ENCODE results near the gene ABTB2. TPM values are rescaled to one million over a fixed set of nuclear protein-coding genes. Genes with fewer than 3 reads are reported as not detected.

The ABTB2 gene
- total RNA-seq, 4 donors from 2014 or later = 0.79 to 4.1 (median 3.7) TPM

DNA sequence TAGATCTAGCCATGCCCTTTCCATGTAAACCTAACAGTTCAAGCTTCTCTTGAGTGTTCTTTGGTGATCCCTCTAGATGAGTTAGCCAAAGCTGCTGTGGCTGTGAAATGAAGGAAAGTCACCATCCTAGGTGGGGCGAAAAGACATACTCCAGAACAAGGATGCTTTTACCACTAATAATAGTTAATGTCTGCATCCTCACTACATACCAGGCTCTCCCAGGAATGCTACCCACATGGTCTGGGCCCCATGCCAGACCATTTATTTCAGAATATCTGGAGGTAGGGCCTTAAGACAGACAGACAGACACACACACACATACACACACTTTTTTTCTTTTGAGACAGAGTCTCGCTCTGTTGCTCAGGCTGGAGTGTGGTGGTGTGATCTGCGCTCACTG is 14.7 kb downstream of the ABTB2 start:
- TF ChIP-seq, protein P1, sequence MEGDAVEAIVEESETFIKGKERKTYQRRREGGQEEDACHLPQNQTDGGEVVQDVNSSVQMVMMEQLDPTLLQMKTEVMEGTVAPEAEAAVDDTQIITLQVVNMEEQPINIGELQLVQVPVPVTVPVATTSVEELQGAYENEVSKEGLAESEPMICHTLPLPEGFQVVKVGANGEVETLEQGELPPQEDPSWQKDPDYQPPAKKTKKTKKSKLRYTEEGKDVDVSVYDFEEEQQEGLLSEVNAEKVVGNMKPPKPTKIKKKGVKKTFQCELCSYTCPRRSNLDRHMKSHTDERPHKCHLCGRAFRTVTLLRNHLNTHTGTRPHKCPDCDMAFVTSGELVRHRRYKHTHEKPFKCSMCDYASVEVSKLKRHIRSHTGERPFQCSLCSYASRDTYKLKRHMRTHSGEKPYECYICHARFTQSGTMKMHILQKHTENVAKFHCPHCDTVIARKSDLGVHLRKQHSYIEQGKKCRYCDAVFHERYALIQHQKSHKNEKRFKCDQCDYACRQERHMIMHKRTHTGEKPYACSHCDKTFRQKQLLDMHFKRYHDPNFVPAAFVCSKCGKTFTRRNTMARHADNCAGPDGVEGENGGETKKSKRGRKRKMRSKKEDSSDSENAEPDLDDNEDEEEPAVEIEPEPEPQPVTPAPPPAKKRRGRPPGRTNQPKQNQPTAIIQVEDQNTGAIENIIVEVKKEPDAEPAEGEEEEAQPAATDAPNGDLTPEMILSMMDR (IDR thresholded peaks at IDR 0.05) = no peak
- TF ChIP-seq POLR2A (IDR thresholded peaks at IDR 0.05) = no peak
- Histone ChIP-seq H3K4me3 (no peak overlapping the region), H3K27ac (no peak overlapping the region), H3K4me1 (peaks cover 0 to 30% (median 16%) of the 10 kb centered on the region in 3 donors), H3K9me3 (no peaks in the 10 kb centered on the region), H3K36me3 (no peaks in the 10 kb centered on the region), H3K27me3 (peaks cover 0 to 13% (median 0%) of the 10 kb centered on the region in 4 donors)
- DNase-seq = no peak
- intact Hi-C loops (cut with DNase I) = no loop called here
- WGBS, 2 donors = 93 to 100% methylated on average over 2 to 3 of the region's 3 CpGs

DNA sequence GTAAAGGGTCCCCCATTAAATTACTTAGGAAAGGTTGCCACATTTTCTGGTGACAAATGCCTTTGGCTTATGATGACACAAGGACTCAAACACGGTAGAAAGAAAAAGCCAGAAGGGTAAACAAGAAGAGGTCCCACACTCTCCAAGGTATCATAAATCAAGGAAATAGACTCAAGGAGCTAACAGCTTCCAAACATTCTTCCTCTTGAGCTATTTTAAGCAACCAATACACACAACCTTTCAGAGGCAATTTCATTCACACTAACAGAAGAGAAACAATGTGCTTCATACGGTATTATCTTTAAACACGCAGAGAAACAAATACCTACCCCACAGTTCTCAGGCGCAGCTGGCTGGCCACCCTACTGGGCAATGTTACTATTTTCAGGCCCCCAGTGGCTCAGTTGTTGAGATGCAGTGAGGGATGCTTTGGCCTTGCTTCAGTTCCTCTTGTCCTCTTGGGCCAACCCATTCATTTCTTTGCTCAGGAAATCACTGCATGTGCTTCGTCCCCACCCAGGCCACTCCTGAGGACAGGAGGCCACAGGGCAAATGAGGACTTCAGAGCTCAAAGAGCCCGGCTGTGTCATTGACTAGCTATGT is 15.8 kb downstream of the ABTB2 start:
- no peak overlapping the region for H3K4me3 ChIP-seq
- no peaks in the 10 kb centered on the region for H3K36me3 ChIP-seq
- intact Hi-C loops (cut with DNase I) = no loop called here
- no peak for DNase-seq
- H3K27ac ChIP-seq = peak overlapping the region in 2 of 4 donors; percentile 17 to 64
- H3K27me3 ChIP-seq = peaks cover 0 to 17% (median 0%) of the 10 kb centered on the region in 4 donors
- no peaks in the 10 kb centered on the region for H3K9me3 ChIP-seq
- WGBS, 2 donors = 67 to 72% methylated on average over 6 of the region's 6 CpGs
- peaks cover 0 to 28% (median 15%) of the 10 kb centered on the region in 3 donors for H3K4me1 ChIP-seq
- TF ChIP-seq POLR2A (IDR thresholded peaks at IDR 0.05) = no peak
- TF ChIP-seq, protein P1 (IDR thresholded peaks at IDR 0.05) = no peak

- no peak for DNase-seq
- Histone ChIP-seq H3K4me1 (peaks cover 0 to 18% (median 7%) of the 10 kb centered on the region in 3 donors), H3K9me3 (no peaks in the 10 kb centered on the region), H3K27me3 (peaks cover 0 to 17% (median 0%) of the 10 kb centered on the region in 4 donors), H3K27ac (no peak overlapping the region), H3K4me3 (no peak overlapping the region), H3K36me3 (no peaks in the 10 kb centered on the region)
- WGBS, 2 donors = 84 to 89% methylated on average over 3 of the region's 3 CpGs
- intact Hi-C loops (cut with DNase I) = no loop called here
- no peak for TF ChIP-seq POLR2A (IDR thresholded peaks at IDR 0.05)
- TF ChIP-seq, protein P1 (IDR thresholded peaks at IDR 0.05) = no peak
Measured at GRCh38 chr11:34341096-34341495, 16.7 kb downstream of the ABTB2 start.

DNA sequence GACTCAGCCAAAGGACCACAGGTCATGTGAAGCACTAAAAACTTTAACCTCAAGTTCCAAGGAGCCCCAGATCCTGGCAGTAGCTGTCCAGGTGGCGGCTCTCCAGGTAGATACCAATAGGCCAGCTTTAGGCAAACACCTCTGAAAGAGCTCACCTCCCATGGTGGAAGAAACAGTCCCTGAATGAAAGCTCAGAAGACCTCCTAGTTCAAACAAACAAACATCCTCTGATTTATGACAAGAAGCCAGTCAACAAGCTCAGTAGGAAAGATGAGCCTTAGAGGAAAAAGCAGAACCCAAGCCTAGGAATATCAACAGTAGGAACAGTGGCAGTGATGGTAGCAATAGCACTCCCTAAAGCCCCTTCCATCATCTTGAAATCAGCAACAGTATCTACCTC is 17.2 kb downstream of the ABTB2 start:
- Histone ChIP-seq H3K27me3 (peaks cover 0 to 17% (median 0%) of the 10 kb centered on the region in 4 donors), H3K4me1 (peaks cover 0 to 14% (median 3%) of the 10 kb centered on the region in 3 donors), H3K36me3 (no peaks in the 10 kb centered on the region), H3K9me3 (no peaks in the 10 kb centered on the region), H3K27ac (no peak overlapping the region), H3K4me3 (no peak overlapping the region)
- intact Hi-C loops (cut with DNase I) = no loop called here
- DNase-seq = no peak
- no peak for TF ChIP-seq POLR2A (IDR thresholded peaks at IDR 0.05)
- TF ChIP-seq, protein P1 (IDR thresholded peaks at IDR 0.05) = no peak
- 100% methylated on average over 1 of the region's 1 CpG; no CpG with 5 or more reads in 1 of the 2 donors for WGBS, 2 donors

DNA sequence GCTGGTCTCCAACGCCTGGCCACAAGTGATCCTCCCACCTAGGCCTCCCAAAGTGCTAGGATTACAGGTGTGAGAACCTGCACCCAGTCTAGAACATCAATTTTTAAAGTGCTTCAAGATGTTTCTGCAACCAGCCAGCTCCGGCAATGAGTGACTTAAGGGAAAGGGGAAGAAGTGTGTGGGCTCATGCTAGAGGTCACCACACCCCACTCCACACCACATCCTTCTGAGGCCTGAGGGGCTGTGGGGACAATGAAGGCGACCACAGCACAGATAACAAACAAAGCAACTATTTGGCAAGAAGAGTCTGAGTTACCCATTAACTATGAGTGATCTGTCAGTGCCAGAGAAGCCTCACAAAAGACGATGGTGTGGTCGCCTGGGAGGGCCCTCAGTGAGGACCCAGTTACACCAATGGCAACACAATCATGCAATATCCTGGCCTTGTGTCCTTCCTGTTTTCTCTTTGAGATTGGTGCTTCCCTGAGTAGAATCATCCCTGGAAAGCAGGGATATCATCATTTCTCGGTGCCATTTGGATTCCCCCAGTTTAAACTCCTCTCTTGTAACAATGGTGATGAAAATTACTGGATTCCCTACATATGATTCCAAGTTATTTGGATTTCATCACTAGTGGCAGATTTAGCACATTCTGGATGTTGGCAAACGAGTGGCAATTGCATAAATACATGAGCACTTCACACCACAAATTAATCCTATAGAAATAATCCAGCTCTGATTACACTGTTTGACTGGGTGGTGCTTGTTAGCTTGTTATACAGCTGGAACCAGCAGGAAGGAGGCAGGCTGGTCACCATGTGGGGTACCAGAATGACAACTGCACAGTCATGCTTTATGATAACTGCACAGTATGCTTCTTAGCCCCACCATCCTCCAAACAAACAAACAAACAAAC is 18.4 kb downstream of the ABTB2 start:
- Histone ChIP-seq H3K9me3 (no peaks in the 10 kb centered on the region), H3K27ac (no peak overlapping the region), H3K36me3 (no peaks in the 10 kb centered on the region), H3K4me1 (peaks cover 0 to 3% (median 0%) of the 10 kb centered on the region in 3 donors), H3K4me3 (no peak overlapping the region), H3K27me3 (peaks cover 0 to 17% (median 0%) of the 10 kb centered on the region in 4 donors)
- no peak for DNase-seq
- TF ChIP-seq, protein P1 (IDR thresholded peaks at IDR 0.05) = no peak
- no peak for TF ChIP-seq POLR2A (IDR thresholded peaks at IDR 0.05)
- intact Hi-C loops (cut with DNase I) = no loop called here
- WGBS, 2 donors = 62 to 66% methylated on average over 7 of the region's 7 CpGs

All from esophagus squamous epithelium (tissue), 5 donors.